Pancreas (tissue), 10 donors: ENCODE measurements around the gene IL4I1. TPM values are rescaled to one million over a fixed set of nuclear protein-coding genes. Genes with fewer than 3 reads are reported as not detected.
A peak's percentile ranks its signal among the peaks of the same experiment; 100 is the strongest.

Experiments
- ATAC-seq, 4 donors: fragments of 200-7000 bp; cut with Tn5 transposase; one replicate each; pipeline versions ENCODE4 v1.8.0 to v1.9.1; 2020; ENCODE audit warnings: mild to moderate bottlenecking in 4 of 4, moderate library complexity in 4 of 4
- DNase-seq, 6 donors: peaks; one replicate each; pipeline ENCODE4 v3.0.0-alpha.2; 2020
- FAIRE-seq: peaks from 2 replicates; lab custom pipeline; 2012; peaks lifted over from hg19 to GRCh38; lab: Jason Lieb, UNC
- H3K27ac ChIP-seq, 4 donors: fragments of 200-600 bp; sonication (generic); 1 replicate in 3 of 4; 2 replicates in 1 of 4; pipeline versions ENCODE4 v1.5.0 to v1.8.0; 2020
- H3K27me3 ChIP-seq, 4 donors: fragments of 200-600 bp; one replicate each; pipeline ENCODE4 v1.8.0; 2021
- H3K36me3 ChIP-seq, 3 donors: fragments of 200-600 bp; sonication (generic) in 1 of 3; one replicate each; pipeline versions ENCODE4 v1.5.0 to v1.8.0; 2020 to 2021
- H3K4me1 ChIP-seq, 3 donors: fragments of 200-600 bp; one replicate each; pipeline ENCODE4 v1.8.0; 2021
- H3K4me3 ChIP-seq, 4 donors: fragments of 200-600 bp; sonication (generic) in 2 of 4; one replicate each; pipeline versions ENCODE4 v1.5.0 to v1.8.0; 2020 to 2021
- H3K9me3 ChIP-seq, 4 donors: fragments of 200-600 bp; one replicate each; pipeline ENCODE4 v1.8.0; 2021
- WGBS, 2 donors: extraction: QIAGEN DNeasy Blood & Tissue Kit; methylation state at CpG; one replicate each; pipeline ENCODE4 v1.1.7; 2013; 5-methylcytosine and 5-hydroxymethylcytosine counted together
- intact Hi-C, 3 donors: fragments of 100-400 bp; cut with DNase I; formaldehyde crosslinking; loops; one replicate each; pipeline versions ENCODE4 v1.11.1 to v1.14.2; 2022
- polyA plus RNA-seq, 2 donors: library from polyadenylated mRNA; stranded (reverse); fragments of 200-250 nt; gene quantifications; one replicate each; pipeline ENCODE4 v1.2.3, GENCODE V29; 2013
- total RNA-seq, 6 donors: library from RNA; stranded (reverse); fragmentation: NEBNext Ultra II Directional in 4 of 6; extraction: Animal tissue kit (Norgen Biotek cat#: 25700) in 4 of 6; gene quantifications; one replicate each; pipeline versions ENCODE4 v1.2.1 to v1.2.4, GENCODE V29; 2021 to 2023
- TF ChIP-seq, protein P1 (sequence below), 4 donors: fragments of 200-600 bp; sonication (generic) in 3 of 4; IDR thresholded peaks; one replicate each; pipeline versions ENCODE4 v1.5.0 to v1.8.0; 2021; ENCODE audit warnings: antibody characterized with exemption in 4 of 4
- donor health status: healthy with polysubstance abuse.
- donor health status: DM: no; HTN: no; CAD: no; lungs with moderate emphysema.
- donor health status: DM: no; HTN: no; CAD: no.
- donor health status: control.
- donor health status: control.
- donor health status: Bipolar disorder and iron deficiency.
- donor health status: DM: yes; HTN: yes; CAD: no.
- donor health status: DM: no; HTN: no; CAD: no.
- donor health status: DM: no; HTN: no; CAD: no.
- donor health status: DM: yes; HTN: yes; CAD: no.

Gene IL4I1
- total and polyA plus RNA-seq, 8 donors, result 0.23 to 4.0 (median 0.63) TPM

GRCh38 chr19:49915271-49915670 lies 18.6 kb upstream of the IL4I1 start:
- DNase-seq (no peak), ATAC-seq (no peak), FAIRE-seq (no peak)
- H3K4me3 ChIP-seq, result no peak overlapping the region
- H3K4me1 ChIP-seq, result no peaks in the 10 kb centered on the region
- no peaks in the 10 kb centered on the region for H3K27me3 ChIP-seq
- H3K9me3 ChIP-seq, result no peaks in the 10 kb centered on the region
- H3K36me3 ChIP-seq, result no peaks in the 10 kb centered on the region
- intact Hi-C loops, result no loop called here
- TF ChIP-seq, protein P1, sequence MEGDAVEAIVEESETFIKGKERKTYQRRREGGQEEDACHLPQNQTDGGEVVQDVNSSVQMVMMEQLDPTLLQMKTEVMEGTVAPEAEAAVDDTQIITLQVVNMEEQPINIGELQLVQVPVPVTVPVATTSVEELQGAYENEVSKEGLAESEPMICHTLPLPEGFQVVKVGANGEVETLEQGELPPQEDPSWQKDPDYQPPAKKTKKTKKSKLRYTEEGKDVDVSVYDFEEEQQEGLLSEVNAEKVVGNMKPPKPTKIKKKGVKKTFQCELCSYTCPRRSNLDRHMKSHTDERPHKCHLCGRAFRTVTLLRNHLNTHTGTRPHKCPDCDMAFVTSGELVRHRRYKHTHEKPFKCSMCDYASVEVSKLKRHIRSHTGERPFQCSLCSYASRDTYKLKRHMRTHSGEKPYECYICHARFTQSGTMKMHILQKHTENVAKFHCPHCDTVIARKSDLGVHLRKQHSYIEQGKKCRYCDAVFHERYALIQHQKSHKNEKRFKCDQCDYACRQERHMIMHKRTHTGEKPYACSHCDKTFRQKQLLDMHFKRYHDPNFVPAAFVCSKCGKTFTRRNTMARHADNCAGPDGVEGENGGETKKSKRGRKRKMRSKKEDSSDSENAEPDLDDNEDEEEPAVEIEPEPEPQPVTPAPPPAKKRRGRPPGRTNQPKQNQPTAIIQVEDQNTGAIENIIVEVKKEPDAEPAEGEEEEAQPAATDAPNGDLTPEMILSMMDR (IDR thresholded peaks at IDR 0.05), result no peak
- H3K27ac ChIP-seq, result no peak overlapping the region
- 95 to 98% methylated on average over 6 of the region's 6 CpGs for WGBS, 2 donors

DNA sequence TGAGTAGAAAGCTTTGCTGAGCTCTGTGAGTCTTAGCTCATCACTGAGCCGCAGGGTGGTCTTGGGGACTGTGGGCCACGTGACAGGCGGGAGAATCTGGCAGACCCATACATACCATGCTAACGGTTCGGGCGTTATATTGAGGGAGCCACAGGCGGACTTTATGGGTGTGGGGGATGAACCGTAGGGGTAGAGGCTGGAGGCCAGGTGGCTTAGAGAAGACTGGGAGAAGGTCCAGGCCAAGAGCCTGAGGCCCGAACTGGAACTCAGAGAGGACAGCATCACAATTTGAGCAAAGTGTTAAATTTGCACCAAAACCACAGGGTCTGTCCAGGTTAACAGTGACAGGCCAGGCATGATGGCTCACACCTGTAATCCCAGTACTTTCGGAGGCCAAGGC lies 17.0 kb upstream of the IL4I1 start:
- intact Hi-C loops, result no loop called here
- ATAC-seq (no peak), FAIRE-seq (no peak), DNase-seq (no peak)
- 96 to 97% methylated on average over 10 of the region's 10 CpGs for WGBS, 2 donors
- no peaks in the 10 kb centered on the region for H3K9me3 ChIP-seq
- no peaks in the 10 kb centered on the region for H3K27me3 ChIP-seq
- TF ChIP-seq, protein P1 (IDR thresholded peaks at IDR 0.05), result no peak
- no peak overlapping the region for H3K4me3 ChIP-seq
- H3K27ac ChIP-seq, result no peak overlapping the region
- no peaks in the 10 kb centered on the region for H3K4me1 ChIP-seq
- H3K36me3 ChIP-seq, result peaks cover 0 to 8% (median 3%) of the 10 kb centered on the region in 3 donors

DNA sequence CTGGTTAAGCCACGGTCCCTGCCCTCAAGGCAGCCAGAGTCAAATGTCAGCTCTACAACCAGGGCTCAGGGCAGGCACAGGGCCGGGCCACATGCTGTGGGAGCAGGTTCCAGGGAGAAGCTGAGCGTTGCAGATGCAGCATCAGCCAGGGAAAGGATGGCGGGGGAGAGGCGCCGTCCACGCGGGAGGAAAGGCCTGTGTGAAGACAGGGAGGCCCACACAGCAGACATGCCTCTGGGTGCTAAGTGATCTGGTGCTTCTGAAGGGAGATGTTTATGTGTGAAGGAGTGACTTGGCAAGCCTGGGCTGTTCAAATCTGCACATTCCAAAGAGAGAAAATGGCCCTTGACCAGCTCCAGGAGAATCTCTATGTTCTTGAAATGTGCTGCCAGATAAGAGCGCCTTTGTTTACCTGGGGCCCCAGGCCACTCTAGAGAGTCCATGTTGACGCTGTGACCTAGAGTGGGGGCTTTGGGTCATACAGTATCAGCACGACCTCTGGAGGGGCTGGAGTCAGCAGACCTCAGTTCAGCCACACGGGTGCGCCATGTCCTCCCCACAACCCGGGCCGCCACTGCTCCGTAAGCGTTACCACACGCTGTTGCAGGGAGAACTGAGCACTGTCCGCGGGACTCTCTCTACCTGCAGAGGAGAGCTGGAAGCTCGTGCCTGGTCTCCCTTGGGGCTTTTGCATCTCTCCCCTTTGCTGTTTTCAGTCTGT lies 16.4 kb upstream of the IL4I1 start:
- FAIRE-seq (no peak), DNase-seq (no peak), ATAC-seq (no peak)
- Histone ChIP-seq H3K4me1 (no peaks in the 10 kb centered on the region), H3K27ac (no peak overlapping the region), H3K4me3 (no peak overlapping the region), H3K9me3 (no peaks in the 10 kb centered on the region), H3K36me3 (peaks cover 0 to 12% (median 3%) of the 10 kb centered on the region in 3 donors), H3K27me3 (no peaks in the 10 kb centered on the region)
- TF ChIP-seq, protein P1 (IDR thresholded peaks at IDR 0.05), result no peak
- WGBS, 2 donors, result 89 to 92% methylated on average over 21 of the region's 21 CpGs
- intact Hi-C loops, result no loop called here

GRCh38 chr19:49911381-49912145 lies 14.9 kb upstream of the IL4I1 start:
- TF ChIP-seq, protein P1 (IDR thresholded peaks at IDR 0.05), result no peak
- ATAC-seq (peak in 3 of 4 donors; percentile 8 to 76 (median 45)), DNase-seq (no peak), FAIRE-seq (no peak)
- intact Hi-C loops, result no loop called here
- 84 to 85% methylated on average over 9 of the region's 9 CpGs for WGBS, 2 donors
- H3K27ac ChIP-seq, result peak overlapping the region in 1 of 4 donors; percentile 11
- H3K9me3 ChIP-seq, result no peaks in the 10 kb centered on the region
- H3K4me3 ChIP-seq, result no peak overlapping the region
- no peaks in the 10 kb centered on the region for H3K27me3 ChIP-seq
- H3K4me1 ChIP-seq, result no peaks in the 10 kb centered on the region
- peaks cover 0 to 12% (median 3%) of the 10 kb centered on the region in 3 donors for H3K36me3 ChIP-seq
